ENCODE measurements around the gene OVCH1.

DNA sequence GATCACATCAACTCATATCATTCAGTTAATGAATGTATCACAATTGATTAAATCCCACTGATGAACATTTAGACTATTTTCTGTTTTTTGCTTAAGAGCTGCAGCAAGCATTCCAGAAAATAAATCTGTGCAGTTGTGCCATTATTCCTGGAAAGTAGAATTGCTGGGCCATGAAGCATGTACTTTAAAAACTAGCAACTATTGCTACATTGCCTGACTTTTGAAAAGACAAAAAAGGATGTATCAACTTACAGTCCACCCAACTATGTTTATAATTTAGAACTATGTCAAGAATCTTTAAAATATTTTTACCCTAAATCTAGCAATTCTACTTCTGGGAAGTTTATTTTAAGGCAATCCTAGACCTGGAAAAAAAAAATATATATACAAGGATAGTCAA is 83.1 kb downstream of the OVCH1 start:
- TF ChIP-seq, protein P1, sequence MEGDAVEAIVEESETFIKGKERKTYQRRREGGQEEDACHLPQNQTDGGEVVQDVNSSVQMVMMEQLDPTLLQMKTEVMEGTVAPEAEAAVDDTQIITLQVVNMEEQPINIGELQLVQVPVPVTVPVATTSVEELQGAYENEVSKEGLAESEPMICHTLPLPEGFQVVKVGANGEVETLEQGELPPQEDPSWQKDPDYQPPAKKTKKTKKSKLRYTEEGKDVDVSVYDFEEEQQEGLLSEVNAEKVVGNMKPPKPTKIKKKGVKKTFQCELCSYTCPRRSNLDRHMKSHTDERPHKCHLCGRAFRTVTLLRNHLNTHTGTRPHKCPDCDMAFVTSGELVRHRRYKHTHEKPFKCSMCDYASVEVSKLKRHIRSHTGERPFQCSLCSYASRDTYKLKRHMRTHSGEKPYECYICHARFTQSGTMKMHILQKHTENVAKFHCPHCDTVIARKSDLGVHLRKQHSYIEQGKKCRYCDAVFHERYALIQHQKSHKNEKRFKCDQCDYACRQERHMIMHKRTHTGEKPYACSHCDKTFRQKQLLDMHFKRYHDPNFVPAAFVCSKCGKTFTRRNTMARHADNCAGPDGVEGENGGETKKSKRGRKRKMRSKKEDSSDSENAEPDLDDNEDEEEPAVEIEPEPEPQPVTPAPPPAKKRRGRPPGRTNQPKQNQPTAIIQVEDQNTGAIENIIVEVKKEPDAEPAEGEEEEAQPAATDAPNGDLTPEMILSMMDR (IDR thresholded peaks at IDR 0.05) = no peak
- TF ChIP-seq POLR2A (IDR thresholded peaks at IDR 0.05) = no peak
